GM12878 (cell line): ENCODE measurements around the gene ABTB1. TPM values are rescaled to one million over a fixed set of nuclear protein-coding genes. Genes with fewer than 3 reads are reported as not detected.
A peak's percentile ranks its signal among the peaks of the same experiment; 100 is the strongest.

Experiments used
- ATAC-seq: fragments of 200-7000 bp; cut with Tn5 transposase; 3 replicates; pipeline ENCODE4 v1.9.1; 2020; ENCODE audit warnings: mild to moderate bottlenecking, moderate library complexity
- BruUV-seq: library from RNA; stranded (reverse); fragments of 400-500 nt; replicated peaks from 2 replicates; lab custom pipeline; 2021; lab: Mats Ljungman, UMichigan
- CTCF ChIA-PET: fragments of 300-600 bp; sonication (Branson Sonifier 250); formaldehyde crosslinking; extraction: SDS; loops from one replicate; lab custom pipeline; 2021; ENCODE audit warnings: inconsistent platforms; lab: Yijun Ruan, JAX
- POLR2A ChIA-PET: fragments of 350-600 bp; formaldehyde crosslinking; extraction: SDS; loops from one replicate; lab custom pipeline; 2021; ENCODE audit warnings: inconsistent platforms; lab: Charles Lee
- RAD21 ChIA-PET: fragments of 300-600 bp; sonication (Branson Sonifier 250); formaldehyde crosslinking; loops from one replicate; lab custom pipeline; 2023; ENCODE audit warnings: antibody characterized with exemption; ENCODE audit not compliant: unreplicated experiment; lab: Charles Lee
- SMC1A ChIA-PET: fragments of 300-600 bp; sonication (Branson Sonifier 250); formaldehyde crosslinking; loops from one replicate; lab custom pipeline; 2023; ENCODE audit not compliant: unreplicated experiment, uncharacterized antibody; lab: Charles Lee
- DNase-seq: peaks from one replicate; pipeline ENCODE4 v3.0.0-alpha.2; 2011; ENCODE audit warnings: low read depth, low spot score
- FAIRE-seq: peaks from 3 replicates; lab custom pipeline; 2011; peaks lifted over from hg19 to GRCh38; lab: Jason Lieb, UNC
- H2AFZ ChIP-seq: 2 replicates; pipeline ENCODE4 v1.6.0; 2011; ENCODE audit warnings: low read depth, low read length, control low read depth; ENCODE audit not compliant: control insufficient read depth
- H3K27ac ChIP-seq: 2 replicates; pipeline ENCODE4 v1.5.1; 2011; ENCODE audit warnings: control low read depth; ENCODE audit not compliant: control insufficient read depth, insufficient read depth
- H3K27me3 ChIP-seq, 2 experiments: replicated peaks in 1 of 2; 2 replicates each; pipeline versions ENCODE4 v1.6.0 to v1.6.1; 2011; ENCODE audit warnings: low read length in 1 of 2; ENCODE audit not compliant: control insufficient read depth in 2 of 2, insufficient read depth in 2 of 2
- H3K36me3 ChIP-seq, 2 experiments: 2 replicates each; pipeline ENCODE4 v1.5.1; 2011; ENCODE audit warnings: low read length in 1 of 2; ENCODE audit not compliant: control insufficient read depth in 2 of 2, insufficient read depth in 2 of 2
- H3K4me1 ChIP-seq: 2 replicates; pipeline ENCODE4 v1.6.1; 2011; ENCODE audit warnings: mild to moderate bottlenecking, low read length, moderate library complexity, mixed read lengths; ENCODE audit not compliant: control insufficient read depth, insufficient read depth
- H3K4me2 ChIP-seq: 2 replicates; pipeline ENCODE4 v1.6.0; 2011; ENCODE audit warnings: control low read depth; ENCODE audit not compliant: control insufficient read depth, insufficient read depth
- H3K4me3 ChIP-seq: fragments of 200-600 bp; sonication (generic); 2 replicates; pipeline ENCODE4 v1.5.1; 2016
- H3K79me2 ChIP-seq: 2 replicates; pipeline ENCODE4 v1.6.0; 2011; ENCODE audit warnings: low read length; ENCODE audit not compliant: control insufficient read depth, insufficient read depth
- H3K9ac ChIP-seq: 2 replicates; pipeline ENCODE4 v1.8.0; 2011; ENCODE audit warnings: low read length, control low read depth, mixed read lengths; ENCODE audit not compliant: control insufficient read depth, insufficient read depth
- H3K9me3 ChIP-seq: replicated peaks from 3 replicates; pipeline ENCODE4 v1.5.1; 2011; ENCODE audit warnings: mild to moderate bottlenecking, low read length; ENCODE audit not compliant: control insufficient read depth, insufficient read depth
- H4K20me1 ChIP-seq: 2 replicates; pipeline ENCODE4 v1.6.0; 2011; ENCODE audit not compliant: control insufficient read depth, insufficient read depth
- IKZF1 ChIP-seq: fragments of 450-650 bp; conservative IDR thresholded peaks from 2 replicates; pipeline ENCODE4 v1.6.1; 2017; ENCODE audit warnings: antibody characterized with exemption, mild to moderate bottlenecking
- RELB ChIP-seq: fragments of 450-650 bp; IDR thresholded peaks from 2 replicates; pipeline ENCODE4 v1.6.1; 2017; ENCODE audit warnings: low read depth, mild to moderate bottlenecking, moderate library complexity
- ZBTB33 ChIP-seq: fragments of 450-650 bp; IDR thresholded peaks from 2 replicates; pipeline ENCODE4 v1.6.1; 2017; ENCODE audit warnings: mild to moderate bottlenecking
- WGBS: methylation state at CpG from one replicate; pipeline ENCODE4 v1.1.6; 2016; ENCODE audit warnings: low lambda C conversion rate; ENCODE audit not compliant: insufficient replicate concordance, insufficient coverage; ENCODE audit errors: missing lambda C conversion rate; 5-methylcytosine and 5-hydroxymethylcytosine counted together
- in situ Hi-C: fragments of 300-500 bp; cut with MboI; formaldehyde crosslinking; loops from 9 replicates; pipeline ENCODE4 v1.14.3; 2018; ENCODE audit warnings: mixed read lengths
- intact Hi-C: fragments of 100-400 bp; cut with micrococcal nuclease; formaldehyde crosslinking; loops from one replicate; pipeline ENCODE4 v1.14.2; 2022; ENCODE audit not compliant: unreplicated experiment
- polyA plus RNA-seq, 11 experiments: library from polyadenylated mRNA; depleted of rRNA in 4 of 11; unstranded in 6 of 11; stranded (reverse) in 5 of 11; fragments of >200 nt; fragmentation: Nextera tagmentation in 4 of 11; fragmentation: Illumina TruSeq in 1 of 11; extraction: Ambion mirVana in 4 of 11; extraction: Trizol in 1 of 11; gene quantifications; 1 replicate in 1 of 11; 2 replicates in 10 of 11; pipeline versions ENCODE4 v1.2.1 to v1.2.3, GENCODE V29; 2011 to 2016; ENCODE audit warnings: inconsistent platforms in 2 of 11, missing spikeins in 2 of 11, low read depth in 1 of 11
- total RNA-seq, 4 experiments: library from RNA; depleted of rRNA in 3 of 4; stranded (reverse); fragments of >200 nt in 3 of 4; fragmentation: Illumina TruSeq in 1 of 4; extraction: Trizol in 1 of 4; gene quantifications; 2 replicates each; pipeline versions ENCODE4 v1.2.1 to v1.2.3, GENCODE V29; 2013 to 2021

The ABTB1 gene
- total and polyA plus RNA-seq, 10 of the 15 experiments (the other 5 are each of a cell fraction or from before 2014, with no cell fraction given) = 0.11 to 10.2 (median 7.1) TPM

GRCh38 chr3:127677541-127678314, 5.0 kb downstream of the ABTB1 start:
- Histone ChIP-seq H3K36me3 (no peaks in the 10 kb centered on the region), H2AFZ (no peak overlapping the region), H3K4me1 (peaks cover 33% of the 10 kb centered on the region), H3K27me3 (no peaks in the 10 kb centered on the region), H3K9me3 (no peaks in the 10 kb centered on the region)
- no peak for ATAC-seq
- ChIA-PET RAD21 (no interaction called here), SMC1A (no interaction called here), CTCF (no interaction called here)
- in situ Hi-C loops = no loop called here
- 79% methylated on average over 13 of the region's 17 CpGs for WGBS
- TF ChIP-seq IKZF1 = no peak
- TF ChIP-seq, all 136 proteins: peak for 0
- intact Hi-C loops = no loop called here
- POLR2A ChIA-PET = interaction anchor here (0.5 kb wide), 1 partner anchor 956 kb away, joined by 4 read pairs; no protein-coding TSS in a partner anchor
- no TSS peak for BruUV-seq
- H3K4me3 ChIP-seq = no peak overlapping the region
- H3K9ac ChIP-seq = no peak overlapping the region
- no peak for DNase-seq
- H4K20me1 ChIP-seq = no peaks in the 10 kb centered on the region
- FAIRE-seq = no peak
- H3K79me2 ChIP-seq = no peaks in the 10 kb centered on the region
- no peak overlapping the region for H3K27ac ChIP-seq
- H3K4me2 ChIP-seq = no peak overlapping the region

- intact Hi-C loops (no loop called here), in situ Hi-C loops (no loop called here)
- DNase-seq = no peak
- no peaks in the 10 kb centered on the region for H3K9me3 ChIP-seq
- ChIA-PET SMC1A (no interaction called here), RAD21 (no interaction called here), CTCF (no interaction called here), POLR2A (interaction anchor here (0.5 kb wide), 1 partner anchor 957 kb away, joined by 4 read pairs; no protein-coding TSS in a partner anchor)
- no peak overlapping the region for H3K27ac ChIP-seq
- TF ChIP-seq ZBTB33 (0 out of 2 replicates have a peak, but pooled peaks have one; percentile 31), RELB (no peak)
- no peaks in the 10 kb centered on the region for H3K79me2 ChIP-seq
- BruUV-seq = no TSS peak
- no peak overlapping the region for H3K4me2 ChIP-seq
- H3K27me3 ChIP-seq = no peaks in the 10 kb centered on the region
- no peaks in the 10 kb centered on the region for H3K36me3 ChIP-seq
- no peak overlapping the region for H3K4me3 ChIP-seq
- ATAC-seq = no peak
- no peak overlapping the region for H3K9ac ChIP-seq
- 96% methylated on average over 8 of the region's 8 CpGs for WGBS
- FAIRE-seq = no peak
- peaks cover 33% of the 10 kb centered on the region for H3K4me1 ChIP-seq
- H4K20me1 ChIP-seq = no peaks in the 10 kb centered on the region
- H2AFZ ChIP-seq = no peak overlapping the region
Measured at GRCh38 chr3:127678315-127678599, 5.5 kb downstream of the ABTB1 start.
